ENCODE measurements around the gene CIBAR2. TPM values are rescaled to one million over a fixed set of nuclear protein-coding genes. Genes with fewer than 3 reads are reported as not detected.

CIBAR2 gene
- total RNA-seq, 1 donor from 2014 or later = not detected

DNA sequence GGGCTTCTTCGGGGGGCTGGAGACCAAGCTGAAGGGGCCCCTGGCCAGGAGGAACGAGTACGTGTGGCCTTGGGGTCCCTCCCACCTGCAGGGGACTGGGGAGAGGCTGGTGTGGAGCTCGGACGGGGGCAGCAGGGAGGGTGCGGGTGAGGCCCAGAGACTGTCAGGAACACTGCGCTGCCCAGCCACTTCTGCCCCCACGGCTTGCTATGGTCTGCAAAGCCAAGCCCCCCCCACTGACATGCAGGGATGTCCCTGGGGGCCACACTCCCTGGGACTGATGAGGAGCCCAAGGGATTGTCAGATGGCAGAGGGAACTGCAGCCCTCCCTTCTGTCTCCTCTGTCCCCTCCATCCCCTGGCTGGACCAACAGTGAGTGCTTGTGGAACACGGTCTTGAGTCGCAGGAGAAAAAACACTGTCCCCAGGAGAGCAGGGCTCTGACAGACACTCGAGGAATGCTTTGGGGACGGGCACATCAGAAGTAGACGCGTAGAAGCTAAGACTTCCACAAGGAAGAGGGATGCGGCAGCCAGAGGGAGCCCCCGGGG lies 34.6 kb downstream of the CIBAR2 start:
- no peak overlapping the region for H3K4me3 ChIP-seq

DNA sequence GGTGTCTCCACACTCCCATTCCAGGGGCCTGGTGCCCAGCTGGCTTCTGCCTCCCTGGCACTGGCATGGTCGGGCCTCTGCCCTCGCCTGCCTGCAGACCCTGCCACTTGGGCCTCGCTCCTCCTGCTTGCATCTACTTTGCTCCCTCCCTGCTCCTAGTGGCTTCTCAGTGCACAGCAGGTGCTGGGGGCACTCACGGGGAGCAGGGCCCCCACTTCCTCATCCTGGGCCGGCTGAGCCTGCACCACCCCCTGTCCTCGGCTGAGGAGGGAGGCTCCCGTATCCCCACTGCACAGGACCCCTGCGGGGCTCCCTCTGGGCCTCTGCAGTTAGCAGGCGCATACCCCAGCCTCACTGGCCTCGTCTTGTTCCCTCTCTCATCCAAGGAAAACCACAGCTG lies 35.2 kb downstream of the CIBAR2 start:
- no peaks in the 10 kb centered on the region for H3K27me3 ChIP-seq
- peaks cover 4% of the 10 kb centered on the region for H3K4me1 ChIP-seq
- H3K9me3 ChIP-seq = no peaks in the 10 kb centered on the region
- no peak overlapping the region for H3K4me3 ChIP-seq
- H3K27ac ChIP-seq = no peak overlapping the region
- TF ChIP-seq, protein P1, sequence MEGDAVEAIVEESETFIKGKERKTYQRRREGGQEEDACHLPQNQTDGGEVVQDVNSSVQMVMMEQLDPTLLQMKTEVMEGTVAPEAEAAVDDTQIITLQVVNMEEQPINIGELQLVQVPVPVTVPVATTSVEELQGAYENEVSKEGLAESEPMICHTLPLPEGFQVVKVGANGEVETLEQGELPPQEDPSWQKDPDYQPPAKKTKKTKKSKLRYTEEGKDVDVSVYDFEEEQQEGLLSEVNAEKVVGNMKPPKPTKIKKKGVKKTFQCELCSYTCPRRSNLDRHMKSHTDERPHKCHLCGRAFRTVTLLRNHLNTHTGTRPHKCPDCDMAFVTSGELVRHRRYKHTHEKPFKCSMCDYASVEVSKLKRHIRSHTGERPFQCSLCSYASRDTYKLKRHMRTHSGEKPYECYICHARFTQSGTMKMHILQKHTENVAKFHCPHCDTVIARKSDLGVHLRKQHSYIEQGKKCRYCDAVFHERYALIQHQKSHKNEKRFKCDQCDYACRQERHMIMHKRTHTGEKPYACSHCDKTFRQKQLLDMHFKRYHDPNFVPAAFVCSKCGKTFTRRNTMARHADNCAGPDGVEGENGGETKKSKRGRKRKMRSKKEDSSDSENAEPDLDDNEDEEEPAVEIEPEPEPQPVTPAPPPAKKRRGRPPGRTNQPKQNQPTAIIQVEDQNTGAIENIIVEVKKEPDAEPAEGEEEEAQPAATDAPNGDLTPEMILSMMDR (IDR thresholded peaks at IDR 0.05) = no peak
- DNase-seq (no peak), ATAC-seq (no peak)
- H3K36me3 ChIP-seq = peaks cover 47% of the 10 kb centered on the region
- intact Hi-C loops (cut with DNase I) = no loop called here

More for the DNA sequence above, 34.6 kb downstream of the CIBAR2 start:
- H3K27ac ChIP-seq = no peak overlapping the region
- no peaks in the 10 kb centered on the region for H3K9me3 ChIP-seq
- TF ChIP-seq, protein P1 (IDR thresholded peaks at IDR 0.05) = no peak
- H3K27me3 ChIP-seq = no peaks in the 10 kb centered on the region
- no peak for ATAC-seq
- intact Hi-C loops (cut with DNase I) = no loop called here
- peaks cover 44% of the 10 kb centered on the region for H3K36me3 ChIP-seq
- DNase-seq = no peak
- H3K4me1 ChIP-seq = peaks cover under 1% of the 10 kb centered on the region

GRCh38 chr16:85075236-85075924 lies 36.9 kb downstream of the CIBAR2 start:
- Histone ChIP-seq H3K4me3 (no peak overlapping the region), H3K27ac (no peak overlapping the region), H3K27me3 (no peaks in the 10 kb centered on the region), H3K4me1 (peaks cover 4% of the 10 kb centered on the region), H3K36me3 (peaks cover 50% of the 10 kb centered on the region), H3K9me3 (no peaks in the 10 kb centered on the region)
- TF ChIP-seq, protein P1 (IDR thresholded peaks at IDR 0.05) = no peak
- DNase-seq = no peak
- intact Hi-C loops (cut with DNase I) = no loop called here
- ATAC-seq = no peak

DNA sequence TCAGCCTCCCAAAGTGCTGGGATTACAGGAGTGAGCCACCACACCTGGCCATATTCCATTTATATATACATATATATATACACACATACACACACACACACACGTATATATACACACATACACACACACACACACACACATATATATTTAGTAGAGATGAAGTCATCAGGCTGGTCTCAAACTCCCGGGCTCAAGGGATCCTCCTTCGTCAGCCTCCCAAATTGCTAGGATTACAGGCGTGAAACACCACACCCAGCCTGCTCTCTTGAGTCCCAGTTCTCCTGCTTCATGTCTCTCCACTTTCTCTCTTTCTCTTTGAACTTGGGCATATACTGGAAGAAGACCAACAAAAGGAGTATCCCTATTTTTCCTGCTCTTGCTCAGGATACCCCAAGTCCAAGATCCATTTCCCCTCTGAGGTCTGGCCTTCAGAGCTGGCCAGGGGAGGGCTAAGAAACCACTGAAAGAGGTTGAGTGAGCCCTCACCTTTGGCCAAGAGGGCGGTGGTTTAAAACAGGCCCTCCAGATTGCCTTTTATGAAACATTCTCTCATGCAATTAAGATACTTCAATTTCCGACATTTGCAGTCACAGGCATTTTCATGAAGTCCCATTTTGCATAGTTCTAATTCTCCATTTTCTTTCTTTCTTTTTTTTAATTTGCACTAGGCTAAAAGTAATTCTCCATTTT lies 37.9 kb downstream of the CIBAR2 start:
- intact Hi-C loops (cut with DNase I) = no loop called here
- peaks cover 59% of the 10 kb centered on the region for H3K36me3 ChIP-seq

GRCh38 chr16:85072947-85073346 lies 39.3 kb downstream of the CIBAR2 start:
- DNase-seq = no peak
- Histone ChIP-seq H3K27me3 (no peaks in the 10 kb centered on the region), H3K4me3 (no peak overlapping the region), H3K4me1 (peaks cover 4% of the 10 kb centered on the region), H3K36me3 (peaks cover 55% of the 10 kb centered on the region), H3K9me3 (no peaks in the 10 kb centered on the region), H3K27ac (no peak overlapping the region)
- TF ChIP-seq, protein P1 (IDR thresholded peaks at IDR 0.05) = no peak
- ATAC-seq = peak; percentile 60
- intact Hi-C loops (cut with DNase I) = no loop called here

More for the DNA sequence above, 37.9 kb downstream of the CIBAR2 start:
- no peak for DNase-seq
- TF ChIP-seq, protein P1 (IDR thresholded peaks at IDR 0.05) = no peak
- no peaks in the 10 kb centered on the region for H3K27me3 ChIP-seq
- H3K4me3 ChIP-seq = no peak overlapping the region
- H3K4me1 ChIP-seq = peaks cover 4% of the 10 kb centered on the region
- no peaks in the 10 kb centered on the region for H3K9me3 ChIP-seq
- H3K27ac ChIP-seq = no peak overlapping the region
- no peak for ATAC-seq
